NT2/D1 (cell line): ENCODE data around the gene ZC3H7B.

Experiments
- DNase-seq: peaks from one replicate; pipeline ENCODE4 v3.0.0-alpha.2; 2011; ENCODE audit warnings: low read depth, low spot score
- H3K27me3 ChIP-seq: 2 replicates; pipeline ENCODE4 v1.6.0; 2011; ENCODE audit warnings: mild to moderate bottlenecking; ENCODE audit not compliant: insufficient read length, insufficient read depth
- H3K36me3 ChIP-seq: 2 replicates; pipeline ENCODE4 v1.6.1; 2011; ENCODE audit warnings: mild to moderate bottlenecking, low read length, mixed read lengths; ENCODE audit not compliant: insufficient read depth, insufficient read length
- H3K4me1 ChIP-seq: 2 replicates; pipeline ENCODE4 v1.5.1; 2011; ENCODE audit not compliant: insufficient read depth, insufficient read length
- H3K4me3 ChIP-seq: 2 replicates; pipeline ENCODE4 v1.5.1; 2011; ENCODE audit warnings: low read depth; ENCODE audit not compliant: insufficient read length
- H3K9ac ChIP-seq: 2 replicates; pipeline ENCODE4 v1.6.0; 2011; ENCODE audit warnings: low read depth; ENCODE audit not compliant: insufficient read length
- H3K9me3 ChIP-seq: 2 replicates; pipeline ENCODE4 v1.5.1; 2011; ENCODE audit warnings: mild to moderate bottlenecking, low read length; ENCODE audit not compliant: insufficient read depth
- SUZ12 ChIP-seq: IDR thresholded peaks from 2 replicates; pipeline ENCODE4 v1.6.1; 2011; ENCODE audit not compliant: insufficient read length, insufficient read depth; ENCODE audit errors: extremely low read depth
- YY1 ChIP-seq: IDR thresholded peaks from 2 replicates; pipeline ENCODE4 v1.6.1; 2011; ENCODE audit not compliant: insufficient read length, insufficient read depth
- ZNF274 ChIP-seq: IDR thresholded peaks from 2 replicates; pipeline ENCODE4 v1.6.1; 2011; ENCODE audit warnings: mild to moderate bottlenecking, low read depth, low read length

Gene ZC3H7B

DNA sequence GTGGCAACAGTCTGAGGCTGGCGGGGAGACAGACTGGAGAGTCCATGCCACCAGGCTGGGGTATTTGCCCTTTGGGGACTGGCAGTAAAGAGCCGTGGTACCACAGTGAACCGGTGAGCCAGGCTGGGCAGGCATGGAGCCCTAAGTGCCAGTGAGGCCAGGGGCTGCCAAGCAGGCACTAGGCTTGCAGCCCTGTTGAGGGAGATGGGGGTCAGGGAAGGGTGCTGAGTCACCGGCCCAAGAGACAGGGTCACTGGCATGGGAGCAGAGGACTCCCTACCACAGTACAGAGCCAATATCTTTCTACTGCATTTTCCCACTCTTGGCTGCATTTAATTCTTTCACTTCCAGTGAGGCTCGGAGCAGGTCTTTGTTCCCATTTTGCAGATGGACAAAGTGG lies 49.7 kb downstream of the ZC3H7B start:
- Histone ChIP-seq H3K4me3 (no peak overlapping the region), H3K27me3 (no peaks in the 10 kb centered on the region), H3K4me1 (peaks cover 9% of the 10 kb centered on the region), H3K9me3 (no peaks in the 10 kb centered on the region), H3K9ac (no peak overlapping the region), H3K36me3 (peaks cover 85% of the 10 kb centered on the region)
- no peak for TF ChIP-seq SUZ12
- TF ChIP-seq ZNF274 = no peak
- no peak for TF ChIP-seq YY1
- no peak for DNase-seq

DNA sequence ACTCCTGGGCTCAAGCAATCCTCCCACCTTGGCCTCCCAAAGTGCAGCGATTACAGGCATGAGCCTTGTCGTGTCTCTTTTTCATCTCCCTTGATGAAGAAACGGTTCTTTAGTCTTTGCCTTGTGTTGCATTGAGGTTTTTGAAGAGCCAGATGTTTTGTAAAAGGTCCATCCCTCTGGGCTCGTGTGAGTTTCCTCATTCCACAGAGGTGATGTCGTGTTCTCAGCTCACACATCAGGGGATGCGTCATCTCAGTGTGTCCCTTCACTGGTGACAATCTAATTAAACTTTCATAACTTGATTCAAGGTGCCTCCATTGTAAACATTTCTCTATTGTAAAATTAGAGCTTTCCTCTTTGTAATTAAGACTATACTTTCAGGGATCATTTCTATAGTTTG lies 50.7 kb downstream of the ZC3H7B start:
- TF ChIP-seq ZNF274 = no peak
- TF ChIP-seq YY1 = no peak
- no peak for TF ChIP-seq SUZ12
- no peak for DNase-seq
- Histone ChIP-seq H3K36me3 (peaks cover 86% of the 10 kb centered on the region), H3K4me1 (peaks cover 9% of the 10 kb centered on the region), H3K9ac (no peak overlapping the region), H3K9me3 (no peaks in the 10 kb centered on the region), H3K4me3 (no peak overlapping the region), H3K27me3 (no peaks in the 10 kb centered on the region)

DNA sequence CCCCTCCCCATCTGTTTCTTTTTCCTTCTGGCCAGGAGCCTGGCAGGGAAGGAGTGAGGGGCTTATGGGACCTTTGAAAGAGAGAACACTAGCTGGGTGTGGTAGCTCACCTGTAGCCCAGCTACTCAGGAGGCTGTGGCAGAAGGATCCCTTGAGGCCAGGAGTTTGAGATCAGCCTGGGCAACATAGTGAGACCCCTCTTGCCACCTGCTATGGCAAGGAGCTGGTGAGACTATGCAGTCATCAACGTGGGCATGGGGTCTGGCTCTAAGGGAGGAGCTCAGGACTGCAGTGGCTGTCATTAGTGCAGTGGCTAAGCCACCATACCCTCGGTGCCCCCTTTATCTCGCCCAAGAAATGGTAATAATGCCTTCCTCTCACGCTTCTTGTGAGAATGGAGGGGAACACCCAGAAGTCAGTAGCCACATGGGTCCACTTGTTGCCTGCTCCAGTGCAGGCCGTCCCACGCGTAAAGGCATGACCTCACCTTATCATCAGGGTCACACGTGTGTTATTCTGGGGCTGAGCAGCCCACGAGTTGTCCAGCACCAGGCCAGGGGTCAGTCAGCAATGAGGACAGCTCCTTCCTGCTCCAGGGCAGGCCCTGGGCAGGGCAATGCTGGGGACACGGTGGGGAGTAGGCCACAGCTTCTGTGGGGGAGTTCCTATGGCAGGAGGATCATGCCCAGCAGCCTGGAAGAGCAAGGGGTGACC lies 52.7 kb downstream of the ZC3H7B start:
- no peak for DNase-seq
- TF ChIP-seq YY1 = no peak
- no peak for TF ChIP-seq SUZ12
- no peak for TF ChIP-seq ZNF274
- Histone ChIP-seq H3K4me3 (no peak overlapping the region), H3K4me1 (peaks cover 6% of the 10 kb centered on the region), H3K27me3 (no peaks in the 10 kb centered on the region), H3K9me3 (no peaks in the 10 kb centered on the region), H3K36me3 (peaks cover 83% of the 10 kb centered on the region), H3K9ac (no peak overlapping the region)

DNA sequence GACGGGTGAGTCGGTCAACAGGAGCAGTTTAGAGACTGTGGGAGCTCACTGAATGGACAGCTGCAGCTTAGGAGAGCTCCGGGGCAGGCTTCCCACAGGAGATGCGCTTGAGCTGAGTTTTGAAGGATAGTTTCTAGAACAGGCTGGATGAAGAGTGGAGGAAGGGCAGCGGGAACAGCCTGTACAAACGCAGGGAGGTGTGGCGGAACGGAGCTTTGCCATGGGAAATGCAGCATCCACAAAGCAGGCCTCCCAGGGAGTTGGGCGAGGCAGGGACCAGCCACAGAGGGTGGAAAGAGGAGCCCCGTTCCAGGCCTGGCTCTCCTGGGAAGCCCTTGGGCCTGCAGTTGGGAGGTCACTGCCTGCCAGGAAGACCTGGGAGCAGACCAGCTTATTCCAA lies 53.7 kb downstream of the ZC3H7B start:
- Histone ChIP-seq H3K27me3 (no peaks in the 10 kb centered on the region), H3K4me3 (no peak overlapping the region), H3K9me3 (no peaks in the 10 kb centered on the region), H3K4me1 (peaks cover 9% of the 10 kb centered on the region), H3K36me3 (peaks cover 74% of the 10 kb centered on the region), H3K9ac (no peak overlapping the region)
- no peak for DNase-seq
- TF ChIP-seq YY1 (no peak), ZNF274 (no peak), SUZ12 (no peak)

DNA sequence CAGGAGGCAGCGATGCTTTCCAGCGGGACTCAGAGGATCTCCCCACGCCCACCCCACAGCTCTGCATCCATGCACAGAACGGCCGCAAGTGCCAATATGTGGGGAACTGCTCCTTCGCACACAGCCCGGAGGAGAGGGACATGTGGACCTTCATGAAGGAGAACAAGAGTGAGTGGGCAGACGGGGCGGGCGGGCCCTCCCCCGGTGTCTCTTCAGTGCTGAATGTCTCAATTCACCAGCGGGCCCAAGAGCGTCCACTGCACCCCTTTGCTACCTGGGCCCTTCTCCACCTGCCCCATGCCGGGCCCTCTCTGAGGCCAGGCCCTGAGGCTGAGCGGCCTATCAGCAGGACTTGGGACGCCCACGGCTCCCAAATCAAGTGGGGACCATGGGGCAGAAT lies 54.6 kb downstream of the ZC3H7B start:
- DNase-seq = no peak
- no peak overlapping the region for H3K4me3 ChIP-seq
- peaks cover 68% of the 10 kb centered on the region for H3K36me3 ChIP-seq
- H3K27me3 ChIP-seq = no peaks in the 10 kb centered on the region
- TF ChIP-seq YY1 (no peak), ZNF274 (no peak), SUZ12 (no peak)
- no peaks in the 10 kb centered on the region for H3K9me3 ChIP-seq
- H3K4me1 ChIP-seq = peaks cover 13% of the 10 kb centered on the region
- H3K9ac ChIP-seq = no peak overlapping the region

DNA sequence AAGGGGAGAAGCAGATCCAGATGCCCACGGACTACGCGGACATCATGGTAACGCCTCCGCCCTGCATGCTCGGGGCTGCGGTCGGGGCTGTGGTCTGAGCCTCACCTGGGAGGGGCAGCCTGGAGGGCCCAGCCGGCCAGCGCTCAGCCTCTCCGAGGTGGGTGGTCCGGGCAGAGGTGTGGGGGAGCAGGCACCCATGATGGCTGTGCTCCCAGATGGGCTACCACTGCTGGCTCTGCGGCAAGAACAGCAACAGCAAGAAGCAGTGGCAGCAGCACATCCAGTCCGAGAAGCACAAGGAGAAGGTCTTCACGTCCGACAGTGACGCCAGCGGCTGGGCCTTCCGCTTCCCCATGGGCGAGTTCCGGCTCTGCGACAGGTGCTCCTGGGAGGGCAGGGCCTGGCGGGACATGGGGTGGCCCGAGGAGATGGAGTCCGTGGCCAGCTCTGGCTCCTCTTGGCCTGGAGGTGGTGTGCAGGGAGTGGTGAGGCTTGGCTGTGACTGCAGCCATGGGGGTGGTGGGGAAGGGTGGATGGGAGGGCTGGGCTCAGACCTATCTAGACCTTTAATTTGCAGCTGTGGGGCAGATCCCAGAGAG lies 55.2 kb downstream of the ZC3H7B start:
- Histone ChIP-seq H3K4me1 (peaks cover 13% of the 10 kb centered on the region), H3K9ac (no peak overlapping the region), H3K9me3 (no peaks in the 10 kb centered on the region), H3K27me3 (no peaks in the 10 kb centered on the region), H3K36me3 (peaks cover 61% of the 10 kb centered on the region), H3K4me3 (no peak overlapping the region)
- DNase-seq = no peak
- TF ChIP-seq ZNF274 (no peak), YY1 (no peak), SUZ12 (no peak)

DNA sequence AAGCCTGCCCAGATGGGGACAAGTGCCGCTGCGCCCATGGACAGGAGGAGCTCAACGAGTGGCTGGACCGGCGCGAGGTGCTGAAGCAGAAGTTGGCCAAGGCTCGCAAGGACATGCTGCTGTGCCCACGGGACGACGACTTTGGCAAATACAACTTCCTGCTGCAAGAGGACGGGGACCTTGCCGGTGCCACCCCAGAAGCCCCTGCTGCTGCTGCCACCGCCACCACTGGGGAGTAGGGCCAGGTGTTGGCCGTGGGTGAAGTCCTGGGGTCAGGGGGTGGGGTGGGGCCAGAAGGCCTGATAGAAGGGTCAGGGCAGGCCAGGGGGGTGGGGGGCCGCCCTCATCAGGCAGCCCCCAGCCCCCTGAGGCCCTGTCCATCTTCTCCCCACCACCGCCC lies 55.9 kb downstream of the ZC3H7B start:
- Histone ChIP-seq H3K4me3 (no peak overlapping the region), H3K4me1 (peaks cover 11% of the 10 kb centered on the region), H3K27me3 (no peaks in the 10 kb centered on the region), H3K9me3 (no peaks in the 10 kb centered on the region), H3K9ac (no peak overlapping the region), H3K36me3 (peaks cover 61% of the 10 kb centered on the region)
- TF ChIP-seq SUZ12 (no peak), ZNF274 (no peak), YY1 (no peak)
- DNase-seq = no peak
